ENCODE results near the gene FBXO15.

FBXO15 gene

GRCh38 chr18:74179623-74180199 lies 32.1 kb upstream of the FBXO15 start:
- no peak overlapping the region for H3K9ac ChIP-seq (ENCODE audit: low read length)
- H3K36me3 ChIP-seq (ENCODE audit: control insufficient read depth, insufficient read depth, low read length): no peaks in the 10 kb centered on the region
- H3K4me3 ChIP-seq (ENCODE audit: low read depth, low read length): no peak overlapping the region
- no peak overlapping the region for H3K27ac ChIP-seq (ENCODE audit: low read depth, low read length)
- H3K4me1 ChIP-seq (ENCODE audit: control insufficient read depth, insufficient read depth, low read length): peaks cover 15% of the 10 kb centered on the region
- H3K27me3 ChIP-seq (ENCODE audit: control insufficient read depth, insufficient read depth, low read length): no peaks in the 10 kb centered on the region; the same call in 1 of the 2 replicates
- H3K9me3 ChIP-seq (ENCODE audit: control insufficient read depth, insufficient read depth, low read depth, low read length): no peaks in the 10 kb centered on the region

GRCh38 chr18:74178884-74179283 lies 31.2 kb upstream of the FBXO15 start:
- no peaks in the 10 kb centered on the region; the same call in 1 of the 2 replicates for H3K27me3 ChIP-seq (ENCODE audit: control insufficient read depth, insufficient read depth, low read length)
- no peak overlapping the region for H3K9ac ChIP-seq (ENCODE audit: low read length)
- no peaks in the 10 kb centered on the region for H3K9me3 ChIP-seq (ENCODE audit: control insufficient read depth, insufficient read depth, low read depth, low read length)
- no peaks in the 10 kb centered on the region for H3K36me3 ChIP-seq (ENCODE audit: control insufficient read depth, insufficient read depth, low read length)
- no peak overlapping the region for H3K4me3 ChIP-seq (ENCODE audit: low read depth, low read length)
- no peak overlapping the region for H3K27ac ChIP-seq (ENCODE audit: low read depth, low read length)
- peaks cover 8% of the 10 kb centered on the region for H3K4me1 ChIP-seq (ENCODE audit: control insufficient read depth, insufficient read depth, low read length)

GRCh38 chr18:74175658-74176057 lies 28.0 kb upstream of the FBXO15 start:
- no peaks in the 10 kb centered on the region for H3K36me3 ChIP-seq (ENCODE audit: control insufficient read depth, insufficient read depth, low read length)
- H3K27me3 ChIP-seq (ENCODE audit: control insufficient read depth, insufficient read depth, low read length): peaks cover 7% of the 10 kb centered on the region; the same call in 1 of the 2 replicates
- no peaks in the 10 kb centered on the region for H3K4me1 ChIP-seq (ENCODE audit: control insufficient read depth, insufficient read depth, low read length)
- no peak overlapping the region for H3K27ac ChIP-seq (ENCODE audit: low read depth, low read length)
- H3K4me3 ChIP-seq (ENCODE audit: low read depth, low read length): no peak overlapping the region
- H3K9me3 ChIP-seq (ENCODE audit: control insufficient read depth, insufficient read depth, low read depth, low read length): no peaks in the 10 kb centered on the region
- no peak overlapping the region for H3K9ac ChIP-seq (ENCODE audit: low read length)

DNA sequence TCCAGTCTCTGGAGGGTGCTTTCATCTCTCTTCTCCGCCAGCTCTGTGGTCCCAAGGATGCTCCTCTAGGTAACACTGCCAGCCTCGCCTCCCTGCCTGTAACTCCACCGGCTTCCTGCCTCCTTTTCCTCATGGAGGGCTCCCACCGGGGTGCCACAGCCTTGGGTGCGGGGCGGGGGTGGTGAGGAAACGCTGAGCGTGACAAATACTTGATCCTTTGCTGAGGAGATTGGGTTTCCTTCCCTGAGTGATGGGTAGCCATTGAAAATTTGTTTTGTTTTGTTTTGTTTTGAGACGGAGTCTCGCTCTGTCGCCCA lies 25.8 kb upstream of the FBXO15 start:
- no peak overlapping the region for H3K27ac ChIP-seq (ENCODE audit: low read depth, low read length)
- H3K27me3 ChIP-seq (ENCODE audit: control insufficient read depth, insufficient read depth, low read length): peaks cover 7% of the 10 kb centered on the region; the same call in 1 of the 2 replicates
- no peaks in the 10 kb centered on the region for H3K4me1 ChIP-seq (ENCODE audit: control insufficient read depth, insufficient read depth, low read length)
- no peak overlapping the region for H3K9ac ChIP-seq (ENCODE audit: low read length)
- H3K9me3 ChIP-seq (ENCODE audit: control insufficient read depth, insufficient read depth, low read depth, low read length): no peaks in the 10 kb centered on the region
- H3K4me3 ChIP-seq (ENCODE audit: low read depth, low read length): no peak overlapping the region
- H3K36me3 ChIP-seq (ENCODE audit: control insufficient read depth, insufficient read depth, low read length): no peaks in the 10 kb centered on the region

DNA sequence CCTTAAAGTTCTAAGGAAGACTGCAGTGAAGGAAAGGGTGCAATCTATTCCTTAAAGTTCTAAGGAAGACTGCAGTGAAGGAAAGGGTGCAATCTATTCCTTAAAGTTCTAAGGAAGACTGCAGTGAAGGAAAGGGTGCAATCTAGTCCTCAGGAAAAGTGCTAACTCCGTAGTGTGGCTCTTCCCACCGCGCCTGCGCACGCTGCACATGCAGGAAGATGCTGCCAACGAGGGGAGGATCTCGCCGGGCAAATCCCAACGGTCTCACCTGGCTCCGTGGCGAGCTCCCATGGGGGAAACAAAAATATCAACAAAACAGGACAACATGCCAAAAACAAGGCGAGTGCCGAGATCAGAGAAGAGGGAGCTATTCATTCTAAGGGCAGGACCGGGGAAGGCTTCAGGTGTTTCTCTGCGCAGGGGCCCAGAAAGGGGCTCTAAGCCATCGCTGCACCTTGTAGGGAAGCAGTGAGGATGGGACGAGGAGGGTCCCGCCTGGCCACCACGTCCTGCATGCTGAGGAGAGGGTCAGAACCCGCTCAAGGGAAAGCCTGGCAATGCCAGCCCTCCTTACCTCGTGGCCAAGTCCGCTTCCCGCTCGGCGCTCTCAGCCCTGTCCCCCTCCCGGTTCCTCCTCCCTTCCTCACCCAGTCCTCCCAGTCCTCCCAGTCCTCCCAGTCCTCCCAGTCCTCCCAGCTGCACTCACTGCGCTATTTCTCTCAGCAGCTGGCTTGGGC lies 25.2 kb upstream of the FBXO15 start:
- H3K4me1 ChIP-seq (ENCODE audit: control insufficient read depth, insufficient read depth, low read length): no peaks in the 10 kb centered on the region
- H3K4me3 ChIP-seq (ENCODE audit: low read depth, low read length): no peak overlapping the region
- no peak overlapping the region for H3K9ac ChIP-seq (ENCODE audit: low read length)
- no peaks in the 10 kb centered on the region for H3K9me3 ChIP-seq (ENCODE audit: control insufficient read depth, insufficient read depth, low read depth, low read length)
- no peaks in the 10 kb centered on the region for H3K36me3 ChIP-seq (ENCODE audit: control insufficient read depth, insufficient read depth, low read length)
- H3K27me3 ChIP-seq (ENCODE audit: control insufficient read depth, insufficient read depth, low read length): peaks cover 7% of the 10 kb centered on the region; the same call in 1 of the 2 replicates
- H3K27ac ChIP-seq (ENCODE audit: low read depth, low read length): no peak overlapping the region

- no peaks in the 10 kb centered on the region for H3K36me3 ChIP-seq (ENCODE audit: control insufficient read depth, insufficient read depth, low read length)
- H3K4me1 ChIP-seq (ENCODE audit: control insufficient read depth, insufficient read depth, low read length): no peaks in the 10 kb centered on the region
- no peak overlapping the region for H3K9ac ChIP-seq (ENCODE audit: low read length)
- H3K4me3 ChIP-seq (ENCODE audit: low read depth, low read length): no peak overlapping the region
- H3K9me3 ChIP-seq (ENCODE audit: control insufficient read depth, insufficient read depth, low read depth, low read length): peaks cover 2% of the 10 kb centered on the region; the same call in 1 of the 2 replicates
- no peak overlapping the region for H3K27ac ChIP-seq (ENCODE audit: low read depth, low read length)
- H3K27me3 ChIP-seq (ENCODE audit: control insufficient read depth, insufficient read depth, low read length): peaks cover 7% of the 10 kb centered on the region; the same call in 1 of the 2 replicates
Measured at GRCh38 chr18:74171910-74172606, 24.4 kb upstream of the FBXO15 start.

- H3K36me3 ChIP-seq (ENCODE audit: control insufficient read depth, insufficient read depth, low read length): peaks cover 5% of the 10 kb centered on the region; the same call in 1 of the 2 replicates
- no peaks in the 10 kb centered on the region for H3K27me3 ChIP-seq (ENCODE audit: control insufficient read depth, insufficient read depth, low read length)
- no peak overlapping the region for H3K4me3 ChIP-seq (ENCODE audit: low read depth, low read length)
- no peak overlapping the region for H3K9ac ChIP-seq (ENCODE audit: low read length)
- H3K4me1 ChIP-seq (ENCODE audit: control insufficient read depth, insufficient read depth, low read length): no peaks in the 10 kb centered on the region
- no peak overlapping the region for H3K27ac ChIP-seq (ENCODE audit: low read depth, low read length)
- peaks cover 2% of the 10 kb centered on the region; the same call in 1 of the 2 replicates for H3K9me3 ChIP-seq (ENCODE audit: control insufficient read depth, insufficient read depth, low read depth, low read length)
Measured at GRCh38 chr18:74166386-74166785, 18.8 kb upstream of the FBXO15 start.

- Histone ChIP-seq H3K36me3 (ENCODE audit: control insufficient read depth, insufficient read depth, low read length) (peaks cover 35% of the 10 kb centered on the region), H3K4me1 (ENCODE audit: control insufficient read depth, insufficient read depth, low read length) (no peaks in the 10 kb centered on the region), H3K27me3 (ENCODE audit: control insufficient read depth, insufficient read depth, low read length) (no peaks in the 10 kb centered on the region), H3K9me3 (ENCODE audit: control insufficient read depth, insufficient read depth, low read depth, low read length) (peaks cover 2% of the 10 kb centered on the region; the same call in 1 of the 2 replicates), H3K9ac (ENCODE audit: low read length) (no peak overlapping the region), H3K27ac (ENCODE audit: low read depth, low read length) (no peak overlapping the region), H3K4me3 (ENCODE audit: low read depth, low read length) (no peak overlapping the region)
Measured at GRCh38 chr18:74163019-74163660, 15.5 kb upstream of the FBXO15 start.

GRCh38 chr18:74155276-74155675 lies 7.6 kb upstream of the FBXO15 start:
- H3K9ac ChIP-seq (ENCODE audit: low read length): no peak overlapping the region
- H3K36me3 ChIP-seq (ENCODE audit: control insufficient read depth, insufficient read depth, low read length): peaks cover 66% of the 10 kb centered on the region
- no peak overlapping the region for H3K27ac ChIP-seq (ENCODE audit: low read depth, low read length)
- H3K4me3 ChIP-seq (ENCODE audit: low read depth, low read length): no peak overlapping the region
- no peaks in the 10 kb centered on the region for H3K9me3 ChIP-seq (ENCODE audit: control insufficient read depth, insufficient read depth, low read depth, low read length)
- peaks cover 2% of the 10 kb centered on the region; the same call in 1 of the 2 replicates for H3K4me1 ChIP-seq (ENCODE audit: control insufficient read depth, insufficient read depth, low read length)
- no peaks in the 10 kb centered on the region for H3K27me3 ChIP-seq (ENCODE audit: control insufficient read depth, insufficient read depth, low read length)

DNA sequence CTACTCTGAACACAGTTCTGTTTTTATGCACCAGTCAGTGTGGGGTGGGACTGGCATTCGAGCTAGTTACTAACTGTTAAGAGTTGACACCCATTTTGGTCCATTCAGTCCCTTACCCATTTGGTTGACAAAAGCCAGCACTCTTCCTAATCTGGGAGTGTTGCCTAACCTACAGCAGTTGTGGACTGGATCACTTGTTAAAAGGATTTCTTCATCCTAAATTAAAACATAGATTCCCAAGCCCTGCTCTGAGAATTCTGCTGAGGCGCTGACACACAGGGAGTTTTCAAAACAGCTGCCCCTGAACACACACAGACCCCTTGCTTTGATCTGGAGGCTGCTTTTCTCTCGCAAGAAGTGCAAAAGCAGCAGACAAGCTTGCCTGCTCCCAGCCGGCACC lies 7.1 kb upstream of the FBXO15 start:
- Histone ChIP-seq H3K27me3 (ENCODE audit: control insufficient read depth, insufficient read depth, low read length) (no peaks in the 10 kb centered on the region), H3K9me3 (ENCODE audit: control insufficient read depth, insufficient read depth, low read depth, low read length) (no peaks in the 10 kb centered on the region), H3K4me3 (ENCODE audit: low read depth, low read length) (no peak overlapping the region), H3K27ac (ENCODE audit: low read depth, low read length) (no peak overlapping the region), H3K36me3 (ENCODE audit: control insufficient read depth, insufficient read depth, low read length) (peaks cover 65% of the 10 kb centered on the region), H3K4me1 (ENCODE audit: control insufficient read depth, insufficient read depth, low read length) (peaks cover 7% of the 10 kb centered on the region), H3K9ac (ENCODE audit: low read length) (no peak overlapping the region)

- no peak overlapping the region for H3K4me3 ChIP-seq (ENCODE audit: low read depth, low read length)
- peaks cover 10% of the 10 kb centered on the region for H3K4me1 ChIP-seq (ENCODE audit: control insufficient read depth, insufficient read depth, low read length)
- H3K27me3 ChIP-seq (ENCODE audit: control insufficient read depth, insufficient read depth, low read length): no peaks in the 10 kb centered on the region
- no peaks in the 10 kb centered on the region for H3K9me3 ChIP-seq (ENCODE audit: control insufficient read depth, insufficient read depth, low read depth, low read length)
- no peak overlapping the region for H3K9ac ChIP-seq (ENCODE audit: low read length)
- peaks cover 57% of the 10 kb centered on the region for H3K36me3 ChIP-seq (ENCODE audit: control insufficient read depth, insufficient read depth, low read length)
- no peak overlapping the region for H3K27ac ChIP-seq (ENCODE audit: low read depth, low read length)
Measured at GRCh38 chr18:74153793-74154192, 6.2 kb upstream of the FBXO15 start.

Data from HUES6 (cell line).